HepG2 (cell line): Measurements from ENCODE around the gene NINJ2. TPM values are rescaled to one million over a fixed set of nuclear protein-coding genes. Genes with fewer than 3 reads are reported as not detected.

Source experiments
- FOXA1 ChIP-seq, 2 experiments: fragments of 450-650 bp in 1 of 2; sonication (generic) in 1 of 2; formaldehyde crosslinking in 1 of 2; IDR thresholded peaks; 2 replicates each; pipeline versions ENCODE4 v1.4.0 to v1.6.1; 2016 to 2020; ENCODE audit warnings: missing genetic modification reagents in 1 of 2
- HNF4G ChIP-seq, 2 experiments: sonication (generic) in 1 of 2; formaldehyde crosslinking in 1 of 2; IDR thresholded peaks; 2 replicates each; pipeline versions ENCODE4 v1.4.0 to v1.6.1; 2011 to 2020; ENCODE audit warnings: borderline replicate concordance in 2 of 2, low read depth in 2 of 2, mild to moderate bottlenecking in 2 of 2, low read length in 1 of 2, missing genetic modification reagents in 1 of 2, moderate library complexity in 1 of 2
- KDM1A ChIP-seq: IDR thresholded peaks from 2 replicates; pipeline ENCODE4 v1.6.1; 2016; ENCODE audit warnings: missing compliant biosample characterization
- NFKB2 ChIP-seq: sonication (generic); formaldehyde crosslinking; IDR thresholded peaks from 2 replicates; pipeline ENCODE4 v1.4.0; 2020; ENCODE audit warnings: missing genetic modification reagents, borderline replicate concordance
- SCMH1 ChIP-seq: sonication (generic); formaldehyde crosslinking; IDR thresholded peaks from 2 replicates; pipeline ENCODE4 v1.9.0; 2021; ENCODE audit warnings: missing genetic modification reagents, mild to moderate bottlenecking, borderline replicate concordance
- SIX4 ChIP-seq: sonication (generic); formaldehyde crosslinking; IDR thresholded peaks from 2 replicates; pipeline ENCODE4 v1.4.0; 2020; ENCODE audit warnings: missing genetic modification reagents
- ZEB1 ChIP-seq: IDR thresholded peaks from 2 replicates; pipeline ENCODE4 v1.6.1; 2012; ENCODE audit warnings: mild to moderate bottlenecking, low read depth, inconsistent platforms; ENCODE audit not compliant: insufficient replicate concordance
- ZNF138 ChIP-seq: sonication (generic); formaldehyde crosslinking; IDR thresholded peaks from 2 replicates; pipeline ENCODE4 v1.5.0; 2020; ENCODE audit warnings: mild to moderate bottlenecking, low read depth, missing genetic modification reagents
- ZNF441 ChIP-seq: sonication (generic); formaldehyde crosslinking; IDR thresholded peaks from 2 replicates; pipeline ENCODE4 v1.7.0; 2021; ENCODE audit warnings: missing genetic modification reagents, borderline replicate concordance
- ZNF460 ChIP-seq: sonication (generic); formaldehyde crosslinking; IDR thresholded peaks from 2 replicates; pipeline ENCODE4 v1.5.1; 2020; ENCODE audit warnings: missing genetic modification reagents, mild to moderate bottlenecking, borderline replicate concordance
- ZNF563 ChIP-seq: sonication (generic); formaldehyde crosslinking; IDR thresholded peaks from 2 replicates; pipeline ENCODE4 v1.8.0; 2022; ENCODE audit warnings: mild to moderate bottlenecking, moderate library complexity, missing genetic modification reagents
- ZNF564 ChIP-seq: sonication (generic); formaldehyde crosslinking; IDR thresholded peaks from 2 replicates; pipeline ENCODE4 v1.8.1; 2023; ENCODE audit warnings: mild to moderate bottlenecking, missing genetic modification reagents
- ZNF746 ChIP-seq: sonication (generic); formaldehyde crosslinking; IDR thresholded peaks from 2 replicates; pipeline ENCODE4 v1.8.0; 2022; ENCODE audit warnings: mild to moderate bottlenecking, missing genetic modification reagents
- ZNF788 ChIP-seq: sonication (generic); formaldehyde crosslinking; IDR thresholded peaks from 2 replicates; pipeline ENCODE4 v1.5.0; 2020; ENCODE audit warnings: mild to moderate bottlenecking, missing genetic modification reagents, borderline replicate concordance
- polyA plus RNA-seq, 8 experiments: library from polyadenylated mRNA; depleted of rRNA in 3 of 8; stranded (reverse) in 7 of 8; unstranded in 1 of 8; fragments of >200 nt; fragmentation: Illumina TruSeq in 4 of 8; extraction: Trizol in 4 of 8; gene quantifications; 2 replicates each; pipeline versions ENCODE4 v1.2.1 to v1.2.3, GENCODE V29; 2011 to 2016; ENCODE audit warnings: low read depth in 4 of 8, missing spikeins in 1 of 8, mixed read lengths in 1 of 8; ENCODE audit not compliant: insufficient read depth in 1 of 8
- total RNA-seq, 5 experiments: library from RNA; depleted of rRNA; stranded (reverse); fragments of >200 nt; fragmentation: Illumina TruSeq; extraction: Trizol; gene quantifications; 2 replicates each; pipeline ENCODE4 v1.2.3, GENCODE V29; 2016; ENCODE audit warnings: low read depth in 1 of 5
- TF ChIP-seq, protein P1 (sequence below): fragments of 450-650 bp; IDR thresholded peaks from 2 replicates; pipeline ENCODE4 v1.6.1; 2017; ENCODE audit warnings: mild to moderate bottlenecking
- TF ChIP-seq, protein P2 (sequence below): IDR thresholded peaks from 2 replicates; pipeline ENCODE4 v1.6.1; 2016
- TF ChIP-seq, protein P3 (sequence below): IDR thresholded peaks from 2 replicates; pipeline ENCODE4 v1.6.1; 2016; ENCODE audit warnings: missing genetic modification reagents, missing compliant biosample characterization
- TF ChIP-seq, protein P4 (sequence below): sonication (generic); formaldehyde crosslinking; IDR thresholded peaks from 2 replicates; pipeline ENCODE4 v1.5.1; 2020; ENCODE audit warnings: mild to moderate bottlenecking, missing genetic modification reagents, borderline replicate concordance

NINJ2 gene
- total and polyA plus RNA-seq, 2 of the 13 experiments (the other 11 are each of a cell fraction or from before 2014, with no cell fraction given) = 0.62 to 3.8 TPM

DNA sequence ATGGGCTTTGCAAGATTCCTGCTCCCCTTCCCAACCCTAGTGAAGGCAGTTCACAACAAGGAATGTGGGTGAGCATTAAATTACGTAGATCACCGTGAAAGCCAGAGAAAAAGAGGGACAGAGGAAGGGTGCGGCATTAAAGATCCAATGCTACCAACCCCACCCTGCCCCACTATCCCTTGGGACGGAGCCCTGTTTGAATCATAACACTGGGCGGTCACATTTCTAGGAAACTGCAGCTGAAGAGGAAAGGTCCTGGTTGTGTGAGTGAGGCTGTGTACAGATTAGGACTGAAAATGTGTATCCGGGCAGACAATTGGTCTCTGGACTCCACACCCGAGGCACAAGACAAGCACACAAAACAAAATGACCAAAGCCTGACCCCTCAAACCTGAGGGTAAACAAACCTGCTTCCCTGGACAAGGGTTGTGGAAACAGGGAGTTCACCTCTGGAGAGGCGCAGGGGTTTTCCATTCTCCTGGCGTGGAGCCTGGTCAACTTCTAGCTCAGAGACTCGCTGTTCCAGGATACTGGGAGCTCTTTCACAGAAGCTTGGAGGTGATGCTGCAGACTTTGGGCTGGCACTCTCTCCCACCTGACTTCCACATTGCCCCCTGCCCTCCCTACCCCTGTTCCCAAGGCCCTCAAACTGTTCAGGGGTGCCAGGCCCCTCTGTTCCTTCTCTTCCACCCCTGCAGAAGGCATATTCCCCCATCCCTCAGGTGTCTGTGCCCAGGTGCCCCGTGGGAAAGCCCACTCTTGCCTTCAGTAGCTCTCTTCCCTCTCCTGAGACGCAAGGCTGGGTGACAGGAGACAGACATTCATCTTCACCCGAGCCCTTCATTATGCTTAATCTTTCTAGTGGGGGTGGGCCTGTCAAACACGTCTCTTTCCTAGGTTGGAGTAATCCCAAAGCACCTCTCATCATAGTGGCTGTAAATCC lies 16.5 kb downstream of the NINJ2 start (continued):
- TF ChIP-seq, protein P1, sequence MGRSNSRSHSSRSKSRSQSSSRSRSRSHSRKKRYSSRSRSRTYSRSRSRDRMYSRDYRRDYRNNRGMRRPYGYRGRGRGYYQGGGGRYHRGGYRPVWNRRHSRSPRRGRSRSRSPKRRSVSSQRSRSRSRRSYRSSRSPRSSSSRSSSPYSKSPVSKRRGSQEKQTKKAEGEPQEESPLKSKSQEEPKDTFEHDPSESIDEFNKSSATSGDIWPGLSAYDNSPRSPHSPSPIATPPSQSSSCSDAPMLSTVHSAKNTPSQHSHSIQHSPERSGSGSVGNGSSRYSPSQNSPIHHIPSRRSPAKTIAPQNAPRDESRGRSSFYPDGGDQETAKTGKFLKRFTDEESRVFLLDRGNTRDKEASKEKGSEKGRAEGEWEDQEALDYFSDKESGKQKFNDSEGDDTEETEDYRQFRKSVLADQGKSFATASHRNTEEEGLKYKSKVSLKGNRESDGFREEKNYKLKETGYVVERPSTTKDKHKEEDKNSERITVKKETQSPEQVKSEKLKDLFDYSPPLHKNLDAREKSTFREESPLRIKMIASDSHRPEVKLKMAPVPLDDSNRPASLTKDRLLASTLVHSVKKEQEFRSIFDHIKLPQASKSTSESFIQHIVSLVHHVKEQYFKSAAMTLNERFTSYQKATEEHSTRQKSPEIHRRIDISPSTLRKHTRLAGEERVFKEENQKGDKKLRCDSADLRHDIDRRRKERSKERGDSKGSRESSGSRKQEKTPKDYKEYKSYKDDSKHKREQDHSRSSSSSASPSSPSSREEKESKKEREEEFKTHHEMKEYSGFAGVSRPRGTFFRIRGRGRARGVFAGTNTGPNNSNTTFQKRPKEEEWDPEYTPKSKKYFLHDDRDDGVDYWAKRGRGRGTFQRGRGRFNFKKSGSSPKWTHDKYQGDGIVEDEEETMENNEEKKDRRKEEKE = no peak
- no peak for TF ChIP-seq KDM1A (CRISPR knock-in tag)
- TF ChIP-seq SCMH1 (CRISPR knock-in tag) = no peak
- TF ChIP-seq ZNF788 (CRISPR knock-in tag) = peak; percentile 95
- TF ChIP-seq HNF4G (IDR thresholded peaks at IDR 0.05; ENCODE audit: borderline replicate concordance, low read depth, low read length) = peak; percentile 80
- TF ChIP-seq HNF4G (CRISPR knock-in tag; IDR thresholded peaks at IDR 0.05; ENCODE audit: borderline replicate concordance, low read depth) = peak; percentile 76; the same call in 1 of the 2 replicates
- TF ChIP-seq ZNF460 (CRISPR knock-in tag) = no peak; the same call in 1 of the 2 replicates
- 0 out of 2 replicates have a peak, but pooled peaks have one; percentile 10 for TF ChIP-seq NFKB2 (CRISPR knock-in tag)
- TF ChIP-seq, protein P2, sequence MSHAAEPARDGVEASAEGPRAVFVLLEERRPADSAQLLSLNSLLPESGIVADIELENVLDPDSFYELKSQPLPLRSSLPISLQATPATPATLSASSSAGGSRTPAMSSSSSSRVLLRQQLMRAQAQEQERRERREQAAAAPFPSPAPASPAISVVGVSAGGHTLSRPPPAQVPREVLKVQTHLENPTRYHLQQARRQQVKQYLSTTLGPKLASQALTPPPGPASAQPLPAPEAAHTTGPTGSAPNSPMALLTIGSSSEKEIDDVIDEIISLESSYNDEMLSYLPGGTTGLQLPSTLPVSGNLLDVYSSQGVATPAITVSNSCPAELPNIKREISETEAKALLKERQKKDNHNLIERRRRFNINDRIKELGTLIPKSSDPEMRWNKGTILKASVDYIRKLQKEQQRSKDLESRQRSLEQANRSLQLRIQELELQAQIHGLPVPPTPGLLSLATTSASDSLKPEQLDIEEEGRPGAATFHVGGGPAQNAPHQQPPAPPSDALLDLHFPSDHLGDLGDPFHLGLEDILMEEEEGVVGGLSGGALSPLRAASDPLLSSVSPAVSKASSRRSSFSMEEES = peak; percentile 93
- peak; percentile 82 for TF ChIP-seq ZEB1
- peak; percentile 79 for TF ChIP-seq ZNF746 (CRISPR knock-in tag)
- no peak for TF ChIP-seq FOXA1 (IDR thresholded peaks at IDR 0.05)
- peak; percentile 84 for TF ChIP-seq FOXA1 (CRISPR knock-in tag; IDR thresholded peaks at IDR 0.05)
- peak; percentile 88; the same call in 1 of the 2 replicates for TF ChIP-seq ZNF564 (CRISPR knock-in tag)
- TF ChIP-seq ZNF563 (CRISPR knock-in tag) = 0 out of 2 replicates have a peak, but pooled peaks have one; percentile 46
- no peak for TF ChIP-seq SIX4 (CRISPR knock-in tag)
- TF ChIP-seq, protein P3, sequence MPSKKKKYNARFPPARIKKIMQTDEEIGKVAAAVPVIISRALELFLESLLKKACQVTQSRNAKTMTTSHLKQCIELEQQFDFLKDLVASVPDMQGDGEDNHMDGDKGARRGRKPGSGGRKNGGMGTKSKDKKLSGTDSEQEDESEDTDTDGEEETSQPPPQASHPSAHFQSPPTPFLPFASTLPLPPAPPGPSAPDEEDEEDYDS (CRISPR knock-in tag) = peak; percentile 64
- peak; percentile 86 for TF ChIP-seq ZNF441 (CRISPR knock-in tag)
- TF ChIP-seq ZNF138 (CRISPR knock-in tag) = 0 out of 2 replicates have a peak, but pooled peaks have one; percentile 37
- TF ChIP-seq, protein P4, sequence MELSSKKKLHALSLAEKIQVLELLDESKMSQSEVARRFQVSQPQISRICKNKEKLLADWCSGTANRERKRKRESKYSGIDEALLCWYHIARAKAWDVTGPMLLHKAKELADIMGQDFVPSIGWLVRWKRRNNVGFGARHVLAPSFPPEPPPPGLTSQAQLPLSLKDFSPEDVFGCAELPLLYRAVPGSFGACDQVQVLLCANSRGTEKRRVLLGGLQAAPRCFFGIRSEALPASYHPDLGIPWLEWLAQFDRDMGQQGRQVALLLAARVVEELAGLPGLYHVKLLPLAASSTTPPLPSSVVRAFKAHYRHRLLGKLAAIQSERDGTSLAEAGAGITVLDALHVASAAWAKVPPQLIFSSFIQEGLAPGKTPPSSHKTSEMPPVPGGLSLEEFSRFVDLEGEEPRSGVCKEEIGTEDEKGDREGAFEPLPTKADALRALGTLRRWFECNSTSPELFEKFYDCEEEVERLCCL (CRISPR knock-in tag) = no peak
